H1 (cell line): ENCODE results near the gene ARFRP1. TPM values are rescaled to one million over a fixed set of nuclear protein-coding genes. Genes with fewer than 3 reads are reported as not detected.

Experiments used
- CTBP2 ChIP-seq: IDR thresholded peaks from 2 replicates; pipeline ENCODE4 v1.7.0; 2011; ENCODE audit warnings: borderline replicate concordance, mild to moderate bottlenecking, moderate library complexity, mixed read lengths, low read length; ENCODE audit not compliant: insufficient read depth, insufficient read length
- EP300 ChIP-seq, 2 experiments: IDR thresholded peaks; 1 replicate in 1 of 2; 2 replicates in 1 of 2; pipeline ENCODE4 v1.6.1; 2011 to 2012; ENCODE audit warnings: low read depth in 2 of 2, low read length in 2 of 2, mild to moderate bottlenecking in 2 of 2, borderline replicate concordance in 1 of 2, inconsistent platforms in 1 of 2, moderate library complexity in 1 of 2
- JUN ChIP-seq: IDR thresholded peaks from 2 replicates; pipeline ENCODE4 v1.6.1; 2011; ENCODE audit warnings: low read depth, mild to moderate bottlenecking, improper control_type of control experiment, low read length
- PHF8 ChIP-seq: fragments of 200-600 bp; sonication (generic); conservative IDR thresholded peaks from 2 replicates; pipeline ENCODE4 v1.7.1; 2012; ENCODE audit warnings: low read depth, mild to moderate bottlenecking, inconsistent platforms, low read length, moderate library complexity
- RBBP5 ChIP-seq: IDR thresholded peaks from 2 replicates; pipeline ENCODE4 v1.7.1; 2012; ENCODE audit warnings: low read depth, mild to moderate bottlenecking, inconsistent platforms, low read length, moderate library complexity, borderline replicate concordance
- SIN3A ChIP-seq, 2 experiments: IDR thresholded peaks in 1 of 2; conservative IDR thresholded peaks in 1 of 2; 2 replicates each; pipeline ENCODE4 v1.6.1; 2011 to 2012; ENCODE audit warnings: low read length in 2 of 2, improper control_type of control experiment in 1 of 2, low read depth in 1 of 2, mild to moderate bottlenecking in 1 of 2
- SP2 ChIP-seq: IDR thresholded peaks from 2 replicates; pipeline ENCODE4 v1.6.1; 2012; ENCODE audit warnings: mild to moderate bottlenecking, low read length, inconsistent platforms
- TAF1 ChIP-seq: IDR thresholded peaks from 2 replicates; pipeline ENCODE4 v1.6.1; 2011; ENCODE audit warnings: mild to moderate bottlenecking, low read depth, low read length
- TBP ChIP-seq: IDR thresholded peaks from 2 replicates; pipeline ENCODE4 v1.6.1; 2011; ENCODE audit warnings: low read depth, low read length, improper control_type of control experiment
- polyA plus RNA-seq, 7 experiments: library from polyadenylated mRNA; depleted of rRNA in 3 of 7; stranded (reverse) in 5 of 7; unstranded in 2 of 7; fragments of >200 nt in 5 of 7; fragments of 200-250 nt in 2 of 7; gene quantifications; 1 replicate in 5 of 7; 2 replicates in 1 of 7; 4 replicates in 1 of 7; pipeline versions ENCODE4 v1.2.1 to v1.2.3, GENCODE V29; 2011 to 2013; ENCODE audit warnings: missing spikeins in 2 of 7, mixed read lengths in 2 of 7
- total RNA-seq: library from RNA; stranded (reverse); fragmentation: NEBNext Ultra II Directional; extraction: Animal tissue kit (Norgen Biotek cat#: 25700); gene quantifications from 2 replicates; pipeline ENCODE4 v1.2.1, GENCODE V29; 2021
- TF ChIP-seq, protein P1 (sequence below): fragments of 300-600 bp; sonication (generic); IDR thresholded peaks from 2 replicates; pipeline ENCODE4 v1.7.1; 2012; ENCODE audit warnings: low read length, moderate library complexity, mild to moderate bottlenecking, inconsistent platforms; ENCODE audit not compliant: insufficient replicate concordance
- TF ChIP-seq, protein P2 (sequence below): IDR thresholded peaks from 2 replicates; pipeline ENCODE4 v1.6.1; 2012; ENCODE audit warnings: inconsistent platforms

The ARFRP1 gene
- total and polyA plus RNA-seq, 2 of the 8 experiments (the other 6 are each of a cell fraction or from before 2014, with no cell fraction given) = 12.9 to 22.9 TPM

GRCh38 chr20:63667858-63668257 lies 39.9 kb downstream of the ARFRP1 start (continued):
- TF ChIP-seq, protein P1, sequence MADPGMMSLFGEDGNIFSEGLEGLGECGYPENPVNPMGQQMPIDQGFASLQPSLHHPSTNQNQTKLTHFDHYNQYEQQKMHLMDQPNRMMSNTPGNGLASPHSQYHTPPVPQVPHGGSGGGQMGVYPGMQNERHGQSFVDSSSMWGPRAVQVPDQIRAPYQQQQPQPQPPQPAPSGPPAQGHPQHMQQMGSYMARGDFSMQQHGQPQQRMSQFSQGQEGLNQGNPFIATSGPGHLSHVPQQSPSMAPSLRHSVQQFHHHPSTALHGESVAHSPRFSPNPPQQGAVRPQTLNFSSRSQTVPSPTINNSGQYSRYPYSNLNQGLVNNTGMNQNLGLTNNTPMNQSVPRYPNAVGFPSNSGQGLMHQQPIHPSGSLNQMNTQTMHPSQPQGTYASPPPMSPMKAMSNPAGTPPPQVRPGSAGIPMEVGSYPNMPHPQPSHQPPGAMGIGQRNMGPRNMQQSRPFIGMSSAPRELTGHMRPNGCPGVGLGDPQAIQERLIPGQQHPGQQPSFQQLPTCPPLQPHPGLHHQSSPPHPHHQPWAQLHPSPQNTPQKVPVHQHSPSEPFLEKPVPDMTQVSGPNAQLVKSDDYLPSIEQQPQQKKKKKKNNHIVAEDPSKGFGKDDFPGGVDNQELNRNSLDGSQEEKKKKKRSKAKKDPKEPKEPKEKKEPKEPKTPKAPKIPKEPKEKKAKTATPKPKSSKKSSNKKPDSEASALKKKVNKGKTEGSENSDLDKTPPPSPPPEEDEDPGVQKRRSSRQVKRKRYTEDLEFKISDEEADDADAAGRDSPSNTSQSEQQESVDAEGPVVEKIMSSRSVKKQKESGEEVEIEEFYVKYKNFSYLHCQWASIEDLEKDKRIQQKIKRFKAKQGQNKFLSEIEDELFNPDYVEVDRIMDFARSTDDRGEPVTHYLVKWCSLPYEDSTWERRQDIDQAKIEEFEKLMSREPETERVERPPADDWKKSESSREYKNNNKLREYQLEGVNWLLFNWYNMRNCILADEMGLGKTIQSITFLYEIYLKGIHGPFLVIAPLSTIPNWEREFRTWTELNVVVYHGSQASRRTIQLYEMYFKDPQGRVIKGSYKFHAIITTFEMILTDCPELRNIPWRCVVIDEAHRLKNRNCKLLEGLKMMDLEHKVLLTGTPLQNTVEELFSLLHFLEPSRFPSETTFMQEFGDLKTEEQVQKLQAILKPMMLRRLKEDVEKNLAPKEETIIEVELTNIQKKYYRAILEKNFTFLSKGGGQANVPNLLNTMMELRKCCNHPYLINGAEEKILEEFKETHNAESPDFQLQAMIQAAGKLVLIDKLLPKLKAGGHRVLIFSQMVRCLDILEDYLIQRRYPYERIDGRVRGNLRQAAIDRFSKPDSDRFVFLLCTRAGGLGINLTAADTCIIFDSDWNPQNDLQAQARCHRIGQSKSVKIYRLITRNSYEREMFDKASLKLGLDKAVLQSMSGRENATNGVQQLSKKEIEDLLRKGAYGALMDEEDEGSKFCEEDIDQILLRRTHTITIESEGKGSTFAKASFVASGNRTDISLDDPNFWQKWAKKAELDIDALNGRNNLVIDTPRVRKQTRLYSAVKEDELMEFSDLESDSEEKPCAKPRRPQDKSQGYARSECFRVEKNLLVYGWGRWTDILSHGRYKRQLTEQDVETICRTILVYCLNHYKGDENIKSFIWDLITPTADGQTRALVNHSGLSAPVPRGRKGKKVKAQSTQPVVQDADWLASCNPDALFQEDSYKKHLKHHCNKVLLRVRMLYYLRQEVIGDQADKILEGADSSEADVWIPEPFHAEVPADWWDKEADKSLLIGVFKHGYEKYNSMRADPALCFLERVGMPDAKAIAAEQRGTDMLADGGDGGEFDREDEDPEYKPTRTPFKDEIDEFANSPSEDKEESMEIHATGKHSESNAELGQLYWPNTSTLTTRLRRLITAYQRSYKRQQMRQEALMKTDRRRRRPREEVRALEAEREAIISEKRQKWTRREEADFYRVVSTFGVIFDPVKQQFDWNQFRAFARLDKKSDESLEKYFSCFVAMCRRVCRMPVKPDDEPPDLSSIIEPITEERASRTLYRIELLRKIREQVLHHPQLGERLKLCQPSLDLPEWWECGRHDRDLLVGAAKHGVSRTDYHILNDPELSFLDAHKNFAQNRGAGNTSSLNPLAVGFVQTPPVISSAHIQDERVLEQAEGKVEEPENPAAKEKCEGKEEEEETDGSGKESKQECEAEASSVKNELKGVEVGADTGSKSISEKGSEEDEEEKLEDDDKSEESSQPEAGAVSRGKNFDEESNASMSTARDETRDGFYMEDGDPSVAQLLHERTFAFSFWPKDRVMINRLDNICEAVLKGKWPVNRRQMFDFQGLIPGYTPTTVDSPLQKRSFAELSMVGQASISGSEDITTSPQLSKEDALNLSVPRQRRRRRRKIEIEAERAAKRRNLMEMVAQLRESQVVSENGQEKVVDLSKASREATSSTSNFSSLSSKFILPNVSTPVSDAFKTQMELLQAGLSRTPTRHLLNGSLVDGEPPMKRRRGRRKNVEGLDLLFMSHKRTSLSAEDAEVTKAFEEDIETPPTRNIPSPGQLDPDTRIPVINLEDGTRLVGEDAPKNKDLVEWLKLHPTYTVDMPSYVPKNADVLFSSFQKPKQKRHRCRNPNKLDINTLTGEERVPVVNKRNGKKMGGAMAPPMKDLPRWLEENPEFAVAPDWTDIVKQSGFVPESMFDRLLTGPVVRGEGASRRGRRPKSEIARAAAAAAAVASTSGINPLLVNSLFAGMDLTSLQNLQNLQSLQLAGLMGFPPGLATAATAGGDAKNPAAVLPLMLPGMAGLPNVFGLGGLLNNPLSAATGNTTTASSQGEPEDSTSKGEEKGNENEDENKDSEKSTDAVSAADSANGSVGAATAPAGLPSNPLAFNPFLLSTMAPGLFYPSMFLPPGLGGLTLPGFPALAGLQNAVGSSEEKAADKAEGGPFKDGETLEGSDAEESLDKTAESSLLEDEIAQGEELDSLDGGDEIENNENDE = no peak
- TF ChIP-seq CTBP2 (no peak), EP300 (IDR thresholded peaks at IDR 0.05; ENCODE audit: borderline replicate concordance in 1 of 2, low read depth in 2 of 2, low read length in 2 of 2) (no peak), PHF8 (no peak), RBBP5 (no peak), SP2 (no peak), SIN3A (conservative IDR thresholded peaks at IDR 0.05 in 1 of 2, IDR thresholded peaks at IDR 0.05 in 1 of 2; ENCODE audit: low read depth in 1 of 2, low read length in 2 of 2) (no peak), TAF1 (no peak), JUN (no peak), TBP (no peak)
- TF ChIP-seq, protein P2, sequence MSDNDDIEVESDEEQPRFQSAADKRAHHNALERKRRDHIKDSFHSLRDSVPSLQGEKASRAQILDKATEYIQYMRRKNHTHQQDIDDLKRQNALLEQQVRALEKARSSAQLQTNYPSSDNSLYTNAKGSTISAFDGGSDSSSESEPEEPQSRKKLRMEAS = no peak
